Stimulated activated CD8-positive, alpha-beta memory T cell treated with anti-CD3 and anti-CD28 coated beads, Interleukin-15, amount 100 ng/mL, for 24 hours (primary cell): ENCODE results near the gene ADISSP.
"Not testable (repeated sequence)": the region's sequence is repeated elsewhere in the genome, so short reads cannot be mapped to it uniquely, and the experiment has no call there.

ENCODE experiments used
- DNase-seq: peaks from one replicate; pipeline ENCODE4 v3.0.0-alpha.2; 2020; ENCODE audit warnings: low read depth

The ADISSP gene

GRCh38 chr20:3797592-3798372, 30.2 kb upstream of the ADISSP start:
- DNase-seq, result no peak

- DNase-seq, result no peak
These were observed 29.6 kb upstream of the ADISSP start for GRCh38 chr20:3797226-3797545.

- DNase-seq, result no peak
These were observed 29.1 kb upstream of the ADISSP start for GRCh38 chr20:3796477-3797225.

GRCh38 chr20:3795511-3796468, 28.2 kb upstream of the ADISSP start, which contains the start of gene CDC25B:
CDC25B (plus strand) TSS chr20:3796310; CDS start chr20:3796532, 222 bp downstream.
- peak; percentile 70 for DNase-seq

GRCh38 chr20:3794701-3795420, 27.3 kb upstream of the ADISSP start:
- no peak for DNase-seq

GRCh38 chr20:3794168-3794567, 26.6 kb upstream of the ADISSP start:
- DNase-seq, result not testable (repeated sequence)

- not testable (repeated sequence) for DNase-seq
These were observed 21.6 kb upstream of the ADISSP start for GRCh38 chr20:3789201-3789600.

GRCh38 chr20:3788685-3789155, 21.2 kb upstream of the ADISSP start:
- no peak for DNase-seq

GRCh38 chr20:3787324-3788014, 19.9 kb upstream of the ADISSP start:
- no peak for DNase-seq

- peak; percentile 85 for DNase-seq
These were observed 19.2 kb upstream of the ADISSP start, which contains the start of gene CENPB for GRCh38 chr20:3786665-3787323. CENPB (minus strand) TSS chr20:3786740; CDS start chr20:3786483, 257 bp downstream.

GRCh38 chr20:3786126-3786484, 18.6 kb upstream of the ADISSP start:
- no peak for DNase-seq

- DNase-seq, result no peak
These were observed 17.9 kb upstream of the ADISSP start for GRCh38 chr20:3785240-3786125.

- no peak for DNase-seq
These were observed 17.3 kb upstream of the ADISSP start for GRCh38 chr20:3784863-3785239.

GRCh38 chr20:3784216-3784853, 16.8 kb upstream of the ADISSP start:
- DNase-seq, result no peak

- DNase-seq, result no peak
These were observed 16.1 kb upstream of the ADISSP start for GRCh38 chr20:3783511-3784195.

- no peak for DNase-seq
These were observed 15.5 kb upstream of the ADISSP start for GRCh38 chr20:3783068-3783489.

- DNase-seq, result no peak
These were observed 15.0 kb upstream of the ADISSP start for GRCh38 chr20:3782597-3782996.
